GM23338 (cell line): ENCODE results near the gene LATS2. TPM values are rescaled to one million over a fixed set of nuclear protein-coding genes. Genes with fewer than 3 reads are reported as not detected.

Experiments
- ATAC-seq: fragments of 200-7000 bp; cut with Tn5 transposase; 3 replicates; pipeline ENCODE4 v1.9.1; 2020
- DNase-seq: peaks from one replicate; pipeline ENCODE4 v3.0.0-alpha.2; 2015; ENCODE audit warnings: low spot score
- H2AFZ ChIP-seq: fragments of 200-600 bp; sonication (generic); 2 replicates; pipeline ENCODE4 v1.8.0; 2016; ENCODE audit warnings: antibody characterized with exemption, mild to moderate bottlenecking, moderate library complexity
- H3F3A ChIP-seq: fragments of 200-600 bp; sonication (generic); replicated peaks from 2 replicates; pipeline ENCODE4 v1.8.0; 2017; ENCODE audit warnings: antibody characterized with exemption, mixed run types, low read depth
- H3K27ac ChIP-seq: fragments of 200-600 bp; sonication (generic); 2 replicates; pipeline ENCODE4 v1.6.1; 2016; ENCODE audit warnings: low read depth
- H3K27me3 ChIP-seq: fragments of 200-600 bp; sonication (generic); 2 replicates; pipeline ENCODE4 v1.8.0; 2016; ENCODE audit warnings: mild to moderate bottlenecking, mixed run types, moderate library complexity; ENCODE audit not compliant: insufficient read depth
- H3K36me3 ChIP-seq: fragments of 200-600 bp; sonication (generic); 2 replicates; pipeline ENCODE4 v1.8.0; 2016; ENCODE audit warnings: mild to moderate bottlenecking; ENCODE audit not compliant: insufficient read depth
- H3K4me1 ChIP-seq: fragments of 200-600 bp; sonication (generic); 2 replicates; pipeline ENCODE4 v1.8.0; 2016; ENCODE audit warnings: mild to moderate bottlenecking, moderate library complexity; ENCODE audit not compliant: insufficient read depth
- H3K4me2 ChIP-seq: fragments of 200-600 bp; sonication (generic); 2 replicates; pipeline ENCODE4 v1.7.1; 2017; ENCODE audit warnings: mixed run types
- H3K4me3 ChIP-seq: fragments of 200-600 bp; sonication (generic); 2 replicates; pipeline ENCODE4 v1.6.1; 2016; ENCODE audit warnings: mixed run types
- H3K79me2 ChIP-seq: fragments of 200-600 bp; sonication (generic); replicated peaks from 2 replicates; pipeline ENCODE4 v1.8.0; 2017; ENCODE audit warnings: mild to moderate bottlenecking; ENCODE audit not compliant: insufficient read depth
- H3K9me2 ChIP-seq: fragments of 200-600 bp; sonication (generic); 2 replicates; pipeline ENCODE4 v1.8.0; 2017; ENCODE audit not compliant: insufficient read depth
- H4K20me1 ChIP-seq: fragments of 200-600 bp; sonication (generic); replicated peaks from 2 replicates; pipeline ENCODE4 v1.8.0; 2017; ENCODE audit warnings: mild to moderate bottlenecking; ENCODE audit not compliant: insufficient read depth
- H3K27ac Mint-ChIP-seq: 2 replicates; pipeline ENCODE4 v1.8.0; 2020; ENCODE audit warnings: inconsistent platforms, mild to moderate bottlenecking, moderate library complexity, mixed read lengths
- H3K27me3 Mint-ChIP-seq: 3 replicates; pipeline ENCODE4 v1.8.0; 2022; ENCODE audit warnings: low read depth, mild to moderate bottlenecking, moderate library complexity, mixed read lengths, inconsistent platforms; ENCODE audit not compliant: insufficient read depth, poor library complexity
- H3K36me3 Mint-ChIP-seq: 3 replicates; pipeline ENCODE4 v1.8.0; 2021; ENCODE audit warnings: low read depth, mild to moderate bottlenecking, inconsistent platforms, moderate library complexity, mixed read lengths
- H3K4me1 Mint-ChIP-seq: 3 replicates; pipeline ENCODE4 v1.8.0; 2020; ENCODE audit warnings: mild to moderate bottlenecking, inconsistent platforms, mixed read lengths
- H3K4me3 Mint-ChIP-seq: 3 replicates; pipeline ENCODE4 v1.8.0; 2021; ENCODE audit warnings: moderate library complexity, mild to moderate bottlenecking, inconsistent platforms, mixed read lengths
- H3K9me3 Mint-ChIP-seq: 3 replicates; pipeline ENCODE4 v1.8.0; 2020; ENCODE audit warnings: moderate library complexity, mild to moderate bottlenecking, inconsistent platforms, mixed read lengths
- EZH2 ChIP-seq: fragments of 200-600 bp; sonication (generic); IDR thresholded peaks from one replicate; pipeline ENCODE4 v1.8.0; 2017; ENCODE audit warnings: antibody characterized with exemption, mild to moderate bottlenecking, low read depth; ENCODE audit not compliant: unreplicated experiment
- JUNB ChIP-seq: IDR thresholded peaks from one replicate; pipeline ENCODE4 v1.6.1; 2016; ENCODE audit warnings: antibody characterized with exemption; ENCODE audit not compliant: unreplicated experiment
- NANOG ChIP-seq: IDR thresholded peaks from 2 replicates; pipeline ENCODE4 v1.6.1; 2016; ENCODE audit warnings: antibody characterized with exemption, borderline replicate concordance
- STAT1 ChIP-seq: IDR thresholded peaks from one replicate; pipeline ENCODE4 v1.6.1; 2016; ENCODE audit warnings: antibody characterized with exemption; ENCODE audit not compliant: unreplicated experiment
- ZNF331 ChIP-seq: fragments of 250-450 bp; sonication (Bioruptor Pico); IDR thresholded peaks from 2 replicates; pipeline ENCODE4 v1.5.0; 2020; ENCODE audit warnings: low read depth, mild to moderate bottlenecking, moderate library complexity
- polyA plus RNA-seq: library from polyadenylated mRNA; unstranded; fragments of >200 nt; fragmentation: Nextera tagmentation; extraction: Ambion mirVana; gene quantifications from 2 replicates; pipeline ENCODE4 v1.2.1, GENCODE V29; 2016
- total RNA-seq: library from RNA; depleted of rRNA; stranded (reverse); fragments of >200 nt; shearing (Covaris generic); gene quantifications from 2 replicates; pipeline ENCODE4 v1.2.3, GENCODE V29; 2014
- TF ChIP-seq, protein P1 (sequence below): IDR thresholded peaks from one replicate; pipeline ENCODE4 v1.6.1; 2018; ENCODE audit warnings: antibody characterized with exemption; ENCODE audit not compliant: unreplicated experiment
- TF ChIP-seq, protein P2 (sequence below): fragments of 250-450 bp; sonication (Bioruptor Pico); IDR thresholded peaks from 2 replicates; pipeline ENCODE4 v1.5.0; 2020; ENCODE audit warnings: mild to moderate bottlenecking, moderate library complexity
- TF ChIP-seq, protein P3 (sequence below), 2 experiments: fragments of 200-600 bp in 1 of 2; sonication (generic) in 1 of 2; conservative IDR thresholded peaks; 2 replicates each; pipeline versions ENCODE4 v1.5.1 to v1.6.1; 2016 to 2017; ENCODE audit warnings: antibody characterized with exemption in 2 of 2, low read depth in 2 of 2, mild to moderate bottlenecking in 2 of 2, moderate library complexity in 1 of 2
- TF ChIP-seq, protein P4 (sequence below): IDR thresholded peaks from 2 replicates; pipeline ENCODE4 v1.6.1; 2016; ENCODE audit warnings: antibody characterized with exemption

The LATS2 gene
- total and polyA plus RNA-seq, 2 experiments from 2014 or later = 10.5 to 25.4 TPM

DNA sequence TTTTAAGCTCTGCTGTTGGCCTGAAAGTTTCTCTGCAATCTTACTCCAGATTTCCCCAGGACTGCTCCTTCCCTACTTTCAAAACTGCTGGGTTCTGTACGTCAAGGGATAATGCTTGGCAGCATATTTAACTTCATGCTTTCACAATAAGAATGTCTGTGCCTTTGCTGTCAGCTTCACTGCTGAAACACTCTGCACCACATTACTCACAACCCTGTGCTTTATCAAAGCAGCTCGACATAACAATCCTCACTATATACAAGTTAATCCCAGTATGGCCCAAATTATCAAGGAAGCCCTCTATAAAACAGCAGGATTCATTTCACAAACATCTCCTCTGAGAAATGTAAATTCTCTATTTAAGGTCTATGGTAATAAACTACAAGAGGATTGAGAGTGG lies 17.5 kb downstream of the LATS2 start:
- Histone ChIP-seq H3K4me2 (no peak overlapping the region), H3K4me3 (no peak overlapping the region), H3K79me2 (peaks cover 98% of the 10 kb centered on the region), H3K36me3 (peaks cover 16% of the 10 kb centered on the region), H3K9me2 (no peaks in the 10 kb centered on the region), H2AFZ (no peak overlapping the region), H4K20me1 (peaks cover 57% of the 10 kb centered on the region), H3K4me1 (peaks cover 41% of the 10 kb centered on the region), H3K27me3 (no peaks in the 10 kb centered on the region), H3K27ac (no peak overlapping the region; the same call in 1 of the 2 replicates), H3F3A (peaks cover 6% of the 10 kb centered on the region; the same call in 1 of the 2 replicates)
- H3K27ac Mint-ChIP-seq = no peak overlapping the region
- H3K36me3 Mint-ChIP-seq = peaks cover 50% of the 10 kb centered on the region
- TF ChIP-seq STAT1 (no peak), EZH2 (no peak), JUNB (no peak), ZNF331 (CRISPR knock-in tag) (no peak), NANOG (no peak)
- TF ChIP-seq, protein P1, sequence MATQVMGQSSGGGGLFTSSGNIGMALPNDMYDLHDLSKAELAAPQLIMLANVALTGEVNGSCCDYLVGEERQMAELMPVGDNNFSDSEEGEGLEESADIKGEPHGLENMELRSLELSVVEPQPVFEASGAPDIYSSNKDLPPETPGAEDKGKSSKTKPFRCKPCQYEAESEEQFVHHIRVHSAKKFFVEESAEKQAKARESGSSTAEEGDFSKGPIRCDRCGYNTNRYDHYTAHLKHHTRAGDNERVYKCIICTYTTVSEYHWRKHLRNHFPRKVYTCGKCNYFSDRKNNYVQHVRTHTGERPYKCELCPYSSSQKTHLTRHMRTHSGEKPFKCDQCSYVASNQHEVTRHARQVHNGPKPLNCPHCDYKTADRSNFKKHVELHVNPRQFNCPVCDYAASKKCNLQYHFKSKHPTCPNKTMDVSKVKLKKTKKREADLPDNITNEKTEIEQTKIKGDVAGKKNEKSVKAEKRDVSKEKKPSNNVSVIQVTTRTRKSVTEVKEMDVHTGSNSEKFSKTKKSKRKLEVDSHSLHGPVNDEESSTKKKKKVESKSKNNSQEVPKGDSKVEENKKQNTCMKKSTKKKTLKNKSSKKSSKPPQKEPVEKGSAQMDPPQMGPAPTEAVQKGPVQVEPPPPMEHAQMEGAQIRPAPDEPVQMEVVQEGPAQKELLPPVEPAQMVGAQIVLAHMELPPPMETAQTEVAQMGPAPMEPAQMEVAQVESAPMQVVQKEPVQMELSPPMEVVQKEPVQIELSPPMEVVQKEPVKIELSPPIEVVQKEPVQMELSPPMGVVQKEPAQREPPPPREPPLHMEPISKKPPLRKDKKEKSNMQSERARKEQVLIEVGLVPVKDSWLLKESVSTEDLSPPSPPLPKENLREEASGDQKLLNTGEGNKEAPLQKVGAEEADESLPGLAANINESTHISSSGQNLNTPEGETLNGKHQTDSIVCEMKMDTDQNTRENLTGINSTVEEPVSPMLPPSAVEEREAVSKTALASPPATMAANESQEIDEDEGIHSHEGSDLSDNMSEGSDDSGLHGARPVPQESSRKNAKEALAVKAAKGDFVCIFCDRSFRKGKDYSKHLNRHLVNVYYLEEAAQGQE = no peak
- TF ChIP-seq, protein P2, sequence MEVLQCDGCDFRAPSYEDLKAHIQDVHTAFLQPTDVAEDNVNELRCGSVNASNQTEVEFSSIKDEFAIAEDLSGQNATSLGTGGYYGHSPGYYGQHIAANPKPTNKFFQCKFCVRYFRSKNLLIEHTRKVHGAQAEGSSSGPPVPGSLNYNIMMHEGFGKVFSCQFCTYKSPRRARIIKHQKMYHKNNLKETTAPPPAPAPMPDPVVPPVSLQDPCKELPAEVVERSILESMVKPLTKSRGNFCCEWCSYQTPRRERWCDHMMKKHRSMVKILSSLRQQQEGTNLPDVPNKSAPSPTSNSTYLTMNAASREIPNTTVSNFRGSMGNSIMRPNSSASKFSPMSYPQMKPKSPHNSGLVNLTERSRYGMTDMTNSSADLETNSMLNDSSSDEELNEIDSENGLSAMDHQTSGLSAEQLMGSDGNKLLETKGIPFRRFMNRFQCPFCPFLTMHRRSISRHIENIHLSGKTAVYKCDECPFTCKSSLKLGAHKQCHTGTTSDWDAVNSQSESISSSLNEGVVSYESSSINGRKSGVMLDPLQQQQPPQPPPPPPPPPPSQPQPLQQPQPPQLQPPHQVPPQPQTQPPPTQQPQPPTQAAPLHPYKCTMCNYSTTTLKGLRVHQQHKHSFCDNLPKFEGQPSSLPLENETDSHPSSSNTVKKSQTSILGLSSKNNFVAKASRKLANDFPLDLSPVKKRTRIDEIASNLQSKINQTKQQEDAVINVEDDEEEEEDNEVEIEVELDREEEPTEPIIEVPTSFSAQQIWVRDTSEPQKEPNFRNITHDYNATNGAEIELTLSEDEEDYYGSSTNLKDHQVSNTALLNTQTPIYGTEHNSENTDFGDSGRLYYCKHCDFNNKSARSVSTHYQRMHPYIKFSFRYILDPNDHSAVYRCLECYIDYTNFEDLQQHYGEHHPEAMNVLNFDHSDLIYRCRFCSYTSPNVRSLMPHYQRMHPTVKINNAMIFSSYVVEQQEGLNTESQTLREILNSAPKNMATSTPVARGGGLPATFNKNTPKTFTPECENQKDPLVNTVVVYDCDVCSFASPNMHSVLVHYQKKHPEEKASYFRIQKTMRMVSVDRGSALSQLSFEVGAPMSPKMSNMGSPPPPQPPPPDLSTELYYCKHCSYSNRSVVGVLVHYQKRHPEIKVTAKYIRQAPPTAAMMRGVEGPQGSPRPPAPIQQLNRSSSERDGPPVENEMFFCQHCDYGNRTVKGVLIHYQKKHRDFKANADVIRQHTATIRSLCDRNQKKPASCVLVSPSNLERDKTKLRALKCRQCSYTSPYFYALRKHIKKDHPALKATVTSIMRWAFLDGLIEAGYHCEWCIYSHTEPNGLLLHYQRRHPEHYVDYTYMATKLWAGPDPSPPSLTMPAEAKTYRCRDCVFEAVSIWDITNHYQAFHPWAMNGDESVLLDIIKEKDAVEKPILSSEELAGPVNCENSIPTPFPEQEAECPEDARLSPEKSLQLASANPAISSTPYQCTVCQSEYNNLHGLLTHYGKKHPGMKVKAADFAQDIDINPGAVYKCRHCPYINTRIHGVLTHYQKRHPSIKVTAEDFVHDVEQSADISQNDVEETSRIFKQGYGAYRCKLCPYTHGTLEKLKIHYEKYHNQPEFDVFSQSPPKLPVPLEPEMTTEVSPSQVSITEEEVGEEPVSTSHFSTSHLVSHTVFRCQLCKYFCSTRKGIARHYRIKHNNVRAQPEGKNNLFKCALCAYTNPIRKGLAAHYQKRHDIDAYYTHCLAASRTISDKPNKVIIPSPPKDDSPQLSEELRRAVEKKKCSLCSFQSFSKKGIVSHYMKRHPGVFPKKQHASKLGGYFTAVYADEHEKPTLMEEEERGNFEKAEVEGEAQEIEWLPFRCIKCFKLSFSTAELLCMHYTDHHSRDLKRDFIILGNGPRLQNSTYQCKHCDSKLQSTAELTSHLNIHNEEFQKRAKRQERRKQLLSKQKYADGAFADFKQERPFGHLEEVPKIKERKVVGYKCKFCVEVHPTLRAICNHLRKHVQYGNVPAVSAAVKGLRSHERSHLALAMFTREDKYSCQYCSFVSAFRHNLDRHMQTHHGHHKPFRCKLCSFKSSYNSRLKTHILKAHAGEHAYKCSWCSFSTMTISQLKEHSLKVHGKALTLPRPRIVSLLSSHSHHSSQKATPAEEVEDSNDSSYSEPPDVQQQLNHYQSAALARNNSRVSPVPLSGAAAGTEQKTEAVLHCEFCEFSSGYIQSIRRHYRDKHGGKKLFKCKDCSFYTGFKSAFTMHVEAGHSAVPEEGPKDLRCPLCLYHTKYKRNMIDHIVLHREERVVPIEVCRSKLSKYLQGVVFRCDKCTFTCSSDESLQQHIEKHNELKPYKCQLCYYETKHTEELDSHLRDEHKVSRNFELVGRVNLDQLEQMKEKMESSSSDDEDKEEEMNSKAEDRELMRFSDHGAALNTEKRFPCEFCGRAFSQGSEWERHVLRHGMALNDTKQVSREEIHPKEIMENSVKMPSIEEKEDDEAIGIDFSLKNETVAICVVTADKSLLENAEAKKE (CRISPR knock-in tag) = no peak
- TF ChIP-seq, protein P3, sequence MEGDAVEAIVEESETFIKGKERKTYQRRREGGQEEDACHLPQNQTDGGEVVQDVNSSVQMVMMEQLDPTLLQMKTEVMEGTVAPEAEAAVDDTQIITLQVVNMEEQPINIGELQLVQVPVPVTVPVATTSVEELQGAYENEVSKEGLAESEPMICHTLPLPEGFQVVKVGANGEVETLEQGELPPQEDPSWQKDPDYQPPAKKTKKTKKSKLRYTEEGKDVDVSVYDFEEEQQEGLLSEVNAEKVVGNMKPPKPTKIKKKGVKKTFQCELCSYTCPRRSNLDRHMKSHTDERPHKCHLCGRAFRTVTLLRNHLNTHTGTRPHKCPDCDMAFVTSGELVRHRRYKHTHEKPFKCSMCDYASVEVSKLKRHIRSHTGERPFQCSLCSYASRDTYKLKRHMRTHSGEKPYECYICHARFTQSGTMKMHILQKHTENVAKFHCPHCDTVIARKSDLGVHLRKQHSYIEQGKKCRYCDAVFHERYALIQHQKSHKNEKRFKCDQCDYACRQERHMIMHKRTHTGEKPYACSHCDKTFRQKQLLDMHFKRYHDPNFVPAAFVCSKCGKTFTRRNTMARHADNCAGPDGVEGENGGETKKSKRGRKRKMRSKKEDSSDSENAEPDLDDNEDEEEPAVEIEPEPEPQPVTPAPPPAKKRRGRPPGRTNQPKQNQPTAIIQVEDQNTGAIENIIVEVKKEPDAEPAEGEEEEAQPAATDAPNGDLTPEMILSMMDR (conservative IDR thresholded peaks at IDR 0.05; ENCODE audit: low read depth in 2 of 2) = no peak
- TF ChIP-seq, protein P4, sequence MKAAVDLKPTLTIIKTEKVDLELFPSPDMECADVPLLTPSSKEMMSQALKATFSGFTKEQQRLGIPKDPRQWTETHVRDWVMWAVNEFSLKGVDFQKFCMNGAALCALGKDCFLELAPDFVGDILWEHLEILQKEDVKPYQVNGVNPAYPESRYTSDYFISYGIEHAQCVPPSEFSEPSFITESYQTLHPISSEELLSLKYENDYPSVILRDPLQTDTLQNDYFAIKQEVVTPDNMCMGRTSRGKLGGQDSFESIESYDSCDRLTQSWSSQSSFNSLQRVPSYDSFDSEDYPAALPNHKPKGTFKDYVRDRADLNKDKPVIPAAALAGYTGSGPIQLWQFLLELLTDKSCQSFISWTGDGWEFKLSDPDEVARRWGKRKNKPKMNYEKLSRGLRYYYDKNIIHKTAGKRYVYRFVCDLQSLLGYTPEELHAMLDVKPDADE = no peak
- H3K27me3 Mint-ChIP-seq = no peaks in the 10 kb centered on the region
- H3K9me3 Mint-ChIP-seq = no peaks in the 10 kb centered on the region
- peaks cover 29% of the 10 kb centered on the region for H3K4me1 Mint-ChIP-seq
- H3K4me3 Mint-ChIP-seq = no peak overlapping the region
- ATAC-seq (no peak), DNase-seq (no peak)
